HG03045 (cell line): ENCODE data around the gene CEMIP2.
"Not testable (repeated sequence)": the region's sequence is repeated elsewhere in the genome, so short reads cannot be mapped to it uniquely, and the experiment has no call there.

ENCODE experiments used
- ATAC-seq: cut with Tn5 transposase; IDR thresholded peaks from one replicate; pipeline ENCODE4 v1.9.1; 2021; ENCODE audit warnings: mild to moderate bottlenecking, moderate library complexity; ENCODE audit not compliant: unreplicated experiment

Gene CEMIP2, protein sequence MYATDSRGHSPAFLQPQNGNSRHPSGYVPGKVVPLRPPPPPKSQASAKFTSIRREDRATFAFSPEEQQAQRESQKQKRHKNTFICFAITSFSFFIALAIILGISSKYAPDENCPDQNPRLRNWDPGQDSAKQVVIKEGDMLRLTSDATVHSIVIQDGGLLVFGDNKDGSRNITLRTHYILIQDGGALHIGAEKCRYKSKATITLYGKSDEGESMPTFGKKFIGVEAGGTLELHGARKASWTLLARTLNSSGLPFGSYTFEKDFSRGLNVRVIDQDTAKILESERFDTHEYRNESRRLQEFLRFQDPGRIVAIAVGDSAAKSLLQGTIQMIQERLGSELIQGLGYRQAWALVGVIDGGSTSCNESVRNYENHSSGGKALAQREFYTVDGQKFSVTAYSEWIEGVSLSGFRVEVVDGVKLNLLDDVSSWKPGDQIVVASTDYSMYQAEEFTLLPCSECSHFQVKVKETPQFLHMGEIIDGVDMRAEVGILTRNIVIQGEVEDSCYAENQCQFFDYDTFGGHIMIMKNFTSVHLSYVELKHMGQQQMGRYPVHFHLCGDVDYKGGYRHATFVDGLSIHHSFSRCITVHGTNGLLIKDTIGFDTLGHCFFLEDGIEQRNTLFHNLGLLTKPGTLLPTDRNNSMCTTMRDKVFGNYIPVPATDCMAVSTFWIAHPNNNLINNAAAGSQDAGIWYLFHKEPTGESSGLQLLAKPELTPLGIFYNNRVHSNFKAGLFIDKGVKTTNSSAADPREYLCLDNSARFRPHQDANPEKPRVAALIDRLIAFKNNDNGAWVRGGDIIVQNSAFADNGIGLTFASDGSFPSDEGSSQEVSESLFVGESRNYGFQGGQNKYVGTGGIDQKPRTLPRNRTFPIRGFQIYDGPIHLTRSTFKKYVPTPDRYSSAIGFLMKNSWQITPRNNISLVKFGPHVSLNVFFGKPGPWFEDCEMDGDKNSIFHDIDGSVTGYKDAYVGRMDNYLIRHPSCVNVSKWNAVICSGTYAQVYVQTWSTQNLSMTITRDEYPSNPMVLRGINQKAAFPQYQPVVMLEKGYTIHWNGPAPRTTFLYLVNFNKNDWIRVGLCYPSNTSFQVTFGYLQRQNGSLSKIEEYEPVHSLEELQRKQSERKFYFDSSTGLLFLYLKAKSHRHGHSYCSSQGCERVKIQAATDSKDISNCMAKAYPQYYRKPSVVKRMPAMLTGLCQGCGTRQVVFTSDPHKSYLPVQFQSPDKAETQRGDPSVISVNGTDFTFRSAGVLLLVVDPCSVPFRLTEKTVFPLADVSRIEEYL (N-terminal part only)

DNA sequence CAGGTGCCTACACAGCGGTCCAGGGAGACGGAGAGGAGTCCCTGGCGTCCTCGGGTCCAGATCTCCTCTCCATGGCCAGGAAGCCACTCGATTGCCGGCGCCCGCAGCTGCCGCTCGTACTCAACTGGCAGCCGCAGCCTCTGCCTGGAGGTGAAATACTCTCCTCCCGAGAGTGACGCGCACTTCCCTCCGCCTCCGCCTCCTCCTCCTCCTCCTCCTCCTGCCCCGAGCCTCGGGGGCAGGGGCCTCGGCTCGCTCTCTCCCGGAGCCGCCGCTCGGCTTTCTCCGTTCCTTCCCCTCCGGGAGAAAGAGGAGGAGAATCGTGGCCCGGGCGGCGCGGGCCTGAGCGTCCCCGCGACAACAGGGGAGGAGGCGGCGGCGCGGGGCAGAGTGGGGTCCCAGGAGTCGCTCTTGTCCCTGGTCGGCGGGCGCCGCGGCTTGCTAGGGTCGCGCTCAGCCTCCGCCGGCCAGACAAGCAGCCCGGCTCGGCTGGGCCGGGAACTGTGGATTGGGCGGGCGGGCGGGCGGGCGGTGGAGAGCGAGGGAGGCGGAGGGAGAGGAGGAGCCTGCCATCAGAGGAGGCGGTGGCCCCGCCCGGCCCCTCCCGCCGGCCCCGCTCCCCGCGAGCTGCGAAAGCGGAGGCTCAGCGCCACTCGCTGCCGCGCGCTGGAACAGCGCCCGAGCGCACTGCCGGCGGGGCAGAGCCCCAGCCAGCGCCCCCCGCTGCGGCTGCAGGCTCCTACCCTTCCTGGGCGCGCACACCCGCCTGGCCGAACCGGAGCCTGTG is at the start of gene CEMIP2:
Gene CEMIP2, minus strand, starts transcription at position 126 of the 787 bp plus-strand sequence. CDS start 18,140 bp downstream, outside the sequence.
- peak; percentile 86 for ATAC-seq

DNA sequence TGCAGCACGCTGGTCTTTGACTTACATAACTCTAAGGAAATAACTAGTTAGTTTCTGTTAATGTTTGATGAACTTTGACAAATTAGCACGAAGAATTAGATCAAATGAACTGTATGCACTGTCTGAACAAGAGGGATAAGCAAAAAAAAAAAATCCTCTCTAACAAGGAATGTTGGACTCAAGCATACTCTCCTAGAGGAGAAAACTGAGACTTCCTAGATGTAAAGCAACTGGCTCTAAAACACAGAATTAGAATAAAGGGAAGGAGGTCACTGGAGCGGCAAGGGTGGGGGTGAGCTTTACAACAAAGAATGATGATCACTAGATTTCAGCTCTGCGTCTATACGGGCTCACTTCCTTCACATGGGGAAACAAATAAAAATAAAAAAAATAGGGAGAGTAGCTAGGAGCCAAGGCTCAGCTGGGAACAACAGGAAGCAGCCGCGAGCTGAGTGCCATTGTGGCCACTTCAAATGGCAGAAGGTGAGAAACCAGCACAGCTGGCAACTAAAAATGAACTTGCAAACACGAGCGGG is 48.7 kb upstream of the CEMIP2 start:
- no peak for ATAC-seq

DNA sequence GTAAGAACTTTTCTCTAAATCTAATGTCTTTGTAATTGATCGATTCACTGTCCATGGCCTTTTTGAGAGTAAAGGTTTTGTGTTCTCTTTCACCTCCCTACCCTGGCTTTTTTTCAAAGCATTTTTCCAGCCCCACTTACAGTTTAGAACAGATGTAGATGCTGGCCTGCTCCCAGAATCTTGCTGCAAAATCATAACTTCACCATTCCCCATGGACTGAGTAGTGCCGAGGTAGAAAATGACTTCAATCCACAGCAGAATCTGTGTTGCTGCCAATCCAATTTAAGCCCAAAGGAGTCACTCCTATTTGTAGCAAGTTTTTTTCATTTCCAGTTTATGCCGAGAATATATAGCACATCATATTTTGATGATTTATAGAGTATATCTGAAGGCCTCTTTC is 46.5 kb upstream of the CEMIP2 start:
- ATAC-seq: no peak

DNA sequence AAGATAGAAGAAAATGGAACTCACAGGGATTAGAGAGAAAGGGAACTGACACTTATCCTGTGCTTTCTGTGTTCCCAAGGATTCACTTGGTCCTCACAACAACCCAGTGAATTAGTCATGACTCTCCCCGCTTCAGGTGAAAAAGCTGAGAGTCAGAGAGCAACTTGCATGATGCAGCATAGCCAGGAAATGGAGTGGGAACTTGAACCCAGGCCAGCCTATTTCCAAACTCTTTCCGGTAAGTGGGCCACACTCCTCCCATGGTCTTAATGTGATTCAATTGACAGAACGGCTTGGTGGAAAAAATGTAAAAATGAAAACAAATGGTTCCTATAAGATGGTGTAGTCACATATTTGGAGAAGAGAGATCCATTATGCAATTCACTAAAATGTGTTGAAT is 45.9 kb upstream of the CEMIP2 start:
- no peak for ATAC-seq

DNA sequence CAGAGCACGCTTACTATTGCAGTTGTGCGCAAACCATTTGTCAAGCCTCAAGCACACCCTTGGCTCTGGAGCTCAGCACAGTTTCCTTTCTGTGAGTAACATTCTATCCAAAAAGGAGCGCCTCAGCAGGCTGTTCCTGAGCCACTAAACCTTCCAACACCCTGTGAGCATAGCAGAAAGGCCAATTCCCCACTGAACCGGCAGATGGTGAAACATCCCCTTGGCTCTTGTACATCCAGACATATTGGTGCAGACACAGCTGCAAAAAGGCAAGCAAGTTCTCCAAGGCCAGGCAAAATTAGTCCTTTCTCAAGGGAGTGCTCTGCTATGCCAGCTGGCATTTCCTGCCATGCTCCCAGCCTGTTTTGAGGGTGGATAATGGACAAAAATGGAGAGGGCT is 44.1 kb upstream of the CEMIP2 start:
- ATAC-seq: no peak

DNA sequence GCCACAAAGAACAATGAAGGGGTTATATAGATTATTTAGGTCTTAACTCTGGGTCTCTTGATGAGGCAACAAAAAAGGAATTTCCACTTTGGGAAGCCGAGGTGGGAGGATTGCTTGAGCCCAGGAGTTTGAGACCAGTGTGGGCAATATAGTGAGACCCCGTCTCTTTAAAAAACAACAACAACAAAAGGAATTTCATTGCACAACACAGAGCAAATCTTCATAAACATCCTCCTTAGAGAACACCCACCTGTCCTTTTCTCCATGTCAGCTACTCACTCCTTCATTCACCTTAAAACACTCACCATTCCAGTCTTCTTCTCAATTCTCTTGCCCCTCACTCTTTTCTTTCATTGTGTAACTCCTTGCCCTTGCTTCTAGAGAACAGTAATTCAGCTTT is 39.8 kb upstream of the CEMIP2 start:
- ATAC-seq: no peak

DNA sequence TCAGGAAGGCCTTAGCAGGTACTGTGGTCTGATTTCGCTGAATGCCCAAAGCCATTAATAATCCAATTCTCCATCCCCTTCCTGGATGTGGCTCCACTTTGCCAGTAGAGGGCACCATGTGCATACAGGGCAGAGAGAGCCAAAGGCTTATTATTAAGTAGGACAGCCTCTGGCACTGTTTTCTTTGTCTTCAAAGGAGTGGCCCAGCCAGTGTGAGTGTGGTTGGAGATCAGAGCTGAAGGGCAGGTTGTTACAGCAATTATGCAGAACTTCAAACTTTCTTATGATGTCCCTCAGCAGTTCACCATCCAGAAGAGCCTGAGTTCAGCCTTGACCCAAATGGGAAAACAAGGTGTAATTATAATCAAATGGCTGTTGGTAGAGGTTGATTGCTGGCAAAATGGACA is 38.6 kb upstream of the CEMIP2 start:
- ATAC-seq: peak; percentile 89

DNA sequence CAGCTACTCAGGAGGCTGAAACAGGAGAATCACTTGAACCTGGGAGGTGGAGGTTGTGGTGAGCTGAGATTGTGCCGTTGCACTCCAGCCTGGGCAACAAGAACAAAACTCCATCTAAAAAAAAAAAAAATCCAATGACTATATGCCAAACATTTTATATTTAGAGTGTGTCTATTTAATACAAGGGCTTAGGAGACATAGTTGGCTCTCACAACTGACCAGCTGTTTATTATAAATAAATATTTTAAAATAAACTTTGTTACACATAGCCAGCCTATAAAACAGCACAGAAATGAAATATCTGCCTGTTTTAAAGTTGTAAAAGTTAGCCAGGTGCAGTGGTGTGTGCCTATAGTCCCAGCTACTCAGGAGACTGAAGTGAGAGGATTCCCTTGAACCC is 36.8 kb upstream of the CEMIP2 start:
- not testable (repeated sequence) for ATAC-seq

DNA sequence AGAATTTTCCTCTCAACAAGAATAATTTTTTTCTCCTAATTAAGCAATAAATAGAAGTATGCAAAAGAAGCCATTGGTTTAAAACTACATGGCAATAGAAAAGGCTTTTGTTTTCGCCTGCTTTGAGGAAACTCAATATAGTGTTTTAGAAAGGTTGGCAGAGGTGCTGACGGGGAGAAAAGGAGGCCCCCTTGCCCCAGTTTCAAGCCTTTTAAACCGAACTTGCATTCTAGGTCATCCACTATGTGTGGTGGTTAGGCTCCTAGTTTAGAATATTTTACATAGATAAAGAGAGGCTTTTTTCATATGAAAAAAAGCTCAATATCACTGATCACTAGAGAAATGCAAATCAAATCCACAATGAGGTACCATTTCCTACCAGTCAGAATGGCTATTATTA is 33.5 kb upstream of the CEMIP2 start:
- ATAC-seq: no peak

DNA sequence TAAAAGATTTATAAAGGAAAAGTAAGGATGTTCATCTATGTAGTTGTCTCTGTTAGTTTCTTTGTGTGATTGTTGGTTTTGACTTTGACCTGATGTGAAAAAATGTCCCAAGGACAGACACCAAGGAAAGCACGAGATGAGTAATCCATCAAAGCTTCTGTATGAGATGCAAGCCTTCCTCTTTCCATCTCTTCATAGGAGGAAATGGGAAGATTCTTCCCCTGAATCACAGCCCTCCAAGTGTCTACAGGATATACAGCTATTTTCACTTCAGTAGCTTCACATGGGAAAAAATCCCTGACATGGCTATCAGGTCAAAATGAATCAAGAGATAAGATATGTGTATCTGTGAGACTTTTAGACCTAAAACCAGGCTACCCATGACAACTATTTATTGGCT is 29.0 kb upstream of the CEMIP2 start:
- ATAC-seq: no peak

DNA sequence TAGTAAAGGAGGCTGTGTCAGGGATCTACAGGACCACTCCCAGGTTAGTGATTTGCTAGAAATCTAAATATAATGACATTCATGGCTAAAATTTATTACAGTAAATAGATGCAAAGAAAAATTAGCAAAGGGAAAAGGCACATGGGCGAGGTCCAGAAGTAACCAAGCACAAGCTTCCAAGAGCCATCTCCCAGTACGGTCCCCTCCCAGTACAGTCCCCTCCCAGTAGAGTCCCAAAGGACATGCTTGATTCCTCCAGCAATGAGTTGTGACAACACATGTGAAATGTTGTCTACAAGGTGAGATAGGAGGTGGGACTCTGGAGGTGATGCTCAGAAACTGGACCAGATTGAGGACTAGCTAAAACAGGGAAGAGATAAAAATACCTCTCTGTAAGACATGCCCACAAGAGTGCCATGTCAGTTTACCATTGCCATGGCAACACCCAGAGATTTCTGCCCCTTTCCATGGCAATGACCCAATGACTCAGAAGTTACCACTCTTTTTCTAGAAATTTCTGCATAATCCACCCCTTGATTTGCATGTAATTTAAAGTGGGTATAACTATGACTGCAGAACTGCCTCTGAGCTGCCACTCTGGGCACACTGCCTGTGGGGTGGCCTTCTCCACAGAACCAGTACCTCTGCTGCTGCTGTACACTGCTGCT is 27.9 kb upstream of the CEMIP2 start:
- no peak for ATAC-seq

DNA sequence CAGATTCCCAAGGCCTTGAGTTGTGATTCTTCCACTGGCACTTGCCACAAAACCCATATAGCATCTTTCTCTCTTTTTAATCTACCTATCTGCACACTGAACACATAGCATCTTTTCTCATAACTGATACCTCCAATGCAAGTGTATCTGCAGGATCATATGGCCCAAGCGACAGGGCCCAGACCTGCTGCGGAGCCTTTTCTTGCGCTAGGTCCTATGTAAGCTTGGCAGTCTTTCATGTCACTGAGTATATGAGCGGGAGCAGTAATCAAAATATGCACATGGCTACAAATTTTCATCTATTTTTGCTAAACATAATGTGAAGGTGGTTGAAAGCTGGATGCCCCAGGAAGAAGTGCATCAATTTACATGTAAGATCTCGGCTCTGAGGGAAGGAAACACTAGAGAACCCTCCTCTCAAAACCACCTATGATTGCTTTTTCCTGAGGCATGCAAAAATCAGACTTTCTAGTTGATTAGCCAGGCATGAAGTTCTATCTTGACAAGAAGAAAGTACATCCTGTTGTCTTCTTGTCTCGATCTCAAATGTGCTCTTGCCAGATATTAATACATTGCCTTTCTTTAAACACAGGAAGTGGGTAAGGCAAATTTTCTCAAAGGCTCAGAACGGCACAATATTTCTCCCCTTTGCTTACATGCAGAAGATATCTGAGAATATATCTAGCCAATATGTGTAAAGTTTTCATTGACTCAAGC is 26.9 kb upstream of the CEMIP2 start:
- peak; percentile 91 for ATAC-seq

DNA sequence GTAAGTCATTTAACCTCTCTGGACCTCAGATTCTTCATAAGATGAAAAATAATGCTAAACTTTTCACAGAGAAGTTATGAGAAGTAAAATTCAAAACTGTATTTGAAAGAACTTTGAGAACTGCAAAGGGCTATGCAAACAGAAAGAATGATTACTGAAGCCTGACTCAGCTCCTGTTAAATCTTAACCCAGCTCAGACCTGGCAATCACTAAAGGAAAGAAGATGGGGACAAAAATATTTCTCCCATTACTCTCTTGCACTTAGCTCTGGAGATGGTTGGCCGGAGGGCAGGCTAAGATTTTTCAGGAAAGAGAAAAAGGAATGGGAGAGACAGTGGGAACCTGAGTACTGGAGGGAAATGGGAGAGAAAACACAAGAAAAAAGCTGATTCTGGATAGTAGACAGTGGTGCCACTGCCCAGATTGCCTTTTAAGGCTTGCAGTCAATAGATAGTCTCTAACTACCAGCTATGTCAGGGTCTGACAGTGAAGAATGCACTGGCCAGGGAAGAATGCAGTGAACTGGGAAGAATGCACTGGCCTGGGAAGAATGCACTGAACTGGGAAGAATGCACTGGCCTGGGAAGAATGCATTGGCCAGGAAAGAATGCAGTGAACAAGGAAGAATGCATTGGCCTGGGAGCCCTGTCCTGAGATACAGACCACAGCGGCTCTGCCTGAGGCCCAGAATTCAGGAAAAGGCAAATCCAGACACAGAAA is 25.2 kb upstream of the CEMIP2 start:
- ATAC-seq: no peak

DNA sequence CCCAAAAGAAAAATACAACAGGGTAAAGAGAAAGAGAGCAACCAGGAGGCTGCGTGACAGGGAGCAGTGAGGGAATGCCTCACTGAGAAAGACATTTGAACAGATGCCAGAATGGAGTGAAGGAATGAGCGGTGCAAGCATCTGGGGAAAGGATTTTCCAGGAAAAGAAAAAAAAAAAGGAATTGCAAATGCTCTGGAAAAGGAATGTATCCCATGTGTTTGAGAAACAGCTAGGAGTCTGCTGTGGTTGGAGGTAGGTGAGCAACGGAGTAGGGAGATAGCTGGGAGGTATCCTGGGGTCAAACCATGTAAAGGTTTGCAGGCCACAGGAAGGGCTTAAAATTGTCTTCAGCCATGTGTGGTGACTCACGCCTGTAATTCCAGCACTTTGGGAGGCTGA is 23.6 kb upstream of the CEMIP2 start:
- ATAC-seq: no peak

DNA sequence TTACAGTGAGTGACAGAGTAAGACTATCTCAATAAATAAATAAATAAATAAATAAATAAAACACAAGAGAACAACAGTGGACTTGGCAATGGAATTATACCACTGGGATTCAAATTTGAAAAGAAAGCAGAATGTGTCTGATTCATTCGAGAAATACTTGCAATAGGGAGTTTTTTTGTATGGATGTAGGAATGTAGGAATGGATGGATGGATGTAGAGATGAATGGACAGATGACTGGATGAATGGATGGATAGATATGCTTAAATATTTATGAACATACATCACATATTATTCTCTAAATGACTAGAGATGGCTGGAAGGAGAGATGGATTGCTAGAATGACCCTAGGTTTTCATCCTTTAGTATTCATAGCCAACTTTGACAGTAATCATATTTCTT is 22.0 kb upstream of the CEMIP2 start:
- no peak for ATAC-seq

DNA sequence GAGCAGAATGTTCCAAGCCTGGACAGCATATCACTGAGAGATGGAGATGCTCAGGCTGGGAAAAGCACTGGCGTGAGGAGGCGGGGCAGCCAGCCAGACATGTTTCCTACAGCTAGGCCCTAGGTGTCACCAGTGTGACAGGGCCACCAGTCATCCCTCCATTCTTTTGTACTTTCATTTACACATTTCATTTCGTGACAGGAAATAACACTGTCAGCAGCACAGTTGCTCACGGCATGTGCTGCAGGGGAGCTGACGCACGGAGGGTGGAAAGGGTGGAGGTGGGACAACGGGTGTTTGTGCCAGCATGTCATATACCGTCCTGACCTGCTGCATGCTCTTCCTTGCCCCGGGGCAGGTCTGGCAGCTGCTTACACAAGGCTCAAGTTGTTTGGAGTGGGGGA is 14.8 kb upstream of the CEMIP2 start:
- peak; percentile 71 for ATAC-seq

DNA sequence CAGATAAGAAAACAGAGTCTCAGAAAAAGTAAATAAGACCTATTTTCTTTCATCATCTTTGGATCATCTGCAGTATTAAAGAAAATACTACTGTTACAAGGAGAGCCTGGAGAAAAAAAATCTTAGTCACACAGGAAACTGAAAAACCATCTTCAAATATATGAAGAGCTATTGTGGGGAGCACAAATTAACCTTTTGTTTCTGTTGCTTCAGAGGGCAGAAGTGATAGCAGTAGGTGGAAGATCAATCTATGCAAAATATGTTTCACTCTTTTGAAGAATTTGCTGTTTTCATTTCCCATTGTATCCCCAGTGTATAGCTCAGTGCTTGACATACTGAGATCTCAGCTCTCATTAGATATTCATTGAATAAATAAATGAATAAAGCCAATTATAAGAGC is 13.1 kb upstream of the CEMIP2 start:
- peak; percentile 64 for ATAC-seq

DNA sequence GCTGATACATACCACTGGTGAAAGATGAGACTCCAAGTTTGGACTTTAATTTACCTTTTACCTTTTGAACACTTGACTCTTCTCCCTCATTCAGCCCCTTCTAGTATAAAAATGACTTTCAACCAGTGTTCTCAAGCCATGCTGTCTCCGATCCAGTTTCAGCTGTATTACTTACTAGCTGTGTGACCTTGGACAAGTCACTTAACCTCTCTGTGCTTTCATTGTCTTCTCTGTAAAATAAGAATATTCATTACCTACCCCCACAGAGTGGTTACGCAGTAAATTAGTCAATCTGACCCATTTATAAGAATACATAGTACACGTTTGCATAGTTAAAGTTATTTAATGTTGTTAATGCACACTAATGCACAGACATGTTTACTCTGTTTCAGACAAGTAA is 12.6 kb upstream of the CEMIP2 start:
- no peak for ATAC-seq
